GM23338 (cell line): ENCODE results near the gene PLA2G4B. TPM values are rescaled to one million over a fixed set of nuclear protein-coding genes. Genes with fewer than 3 reads are reported as not detected.

ENCODE experiments used
- ATAC-seq: fragments of 200-7000 bp; cut with Tn5 transposase; 3 replicates; pipeline ENCODE4 v1.9.1; 2020
- DNase-seq: peaks from one replicate; pipeline ENCODE4 v3.0.0-alpha.2; 2015; ENCODE audit warnings: low spot score
- H2AFZ ChIP-seq: fragments of 200-600 bp; sonication (generic); 2 replicates; pipeline ENCODE4 v1.8.0; 2016; ENCODE audit warnings: antibody characterized with exemption, mild to moderate bottlenecking, moderate library complexity
- H3F3A ChIP-seq: fragments of 200-600 bp; sonication (generic); replicated peaks from 2 replicates; pipeline ENCODE4 v1.8.0; 2017; ENCODE audit warnings: antibody characterized with exemption, mixed run types, low read depth
- H3K27ac ChIP-seq: fragments of 200-600 bp; sonication (generic); 2 replicates; pipeline ENCODE4 v1.6.1; 2016; ENCODE audit warnings: low read depth
- H3K27me3 ChIP-seq: fragments of 200-600 bp; sonication (generic); 2 replicates; pipeline ENCODE4 v1.8.0; 2016; ENCODE audit warnings: mild to moderate bottlenecking, mixed run types, moderate library complexity; ENCODE audit not compliant: insufficient read depth
- H3K36me3 ChIP-seq: fragments of 200-600 bp; sonication (generic); 2 replicates; pipeline ENCODE4 v1.8.0; 2016; ENCODE audit warnings: mild to moderate bottlenecking; ENCODE audit not compliant: insufficient read depth
- H3K4me1 ChIP-seq: fragments of 200-600 bp; sonication (generic); 2 replicates; pipeline ENCODE4 v1.8.0; 2016; ENCODE audit warnings: mild to moderate bottlenecking, moderate library complexity; ENCODE audit not compliant: insufficient read depth
- H3K4me2 ChIP-seq: fragments of 200-600 bp; sonication (generic); 2 replicates; pipeline ENCODE4 v1.7.1; 2017; ENCODE audit warnings: mixed run types
- H3K4me3 ChIP-seq: fragments of 200-600 bp; sonication (generic); 2 replicates; pipeline ENCODE4 v1.6.1; 2016; ENCODE audit warnings: mixed run types
- H3K79me2 ChIP-seq: fragments of 200-600 bp; sonication (generic); replicated peaks from 2 replicates; pipeline ENCODE4 v1.8.0; 2017; ENCODE audit warnings: mild to moderate bottlenecking; ENCODE audit not compliant: insufficient read depth
- H3K9me2 ChIP-seq: fragments of 200-600 bp; sonication (generic); 2 replicates; pipeline ENCODE4 v1.8.0; 2017; ENCODE audit not compliant: insufficient read depth
- H4K20me1 ChIP-seq: fragments of 200-600 bp; sonication (generic); replicated peaks from 2 replicates; pipeline ENCODE4 v1.8.0; 2017; ENCODE audit warnings: mild to moderate bottlenecking; ENCODE audit not compliant: insufficient read depth
- H3K27ac Mint-ChIP-seq: 2 replicates; pipeline ENCODE4 v1.8.0; 2020; ENCODE audit warnings: inconsistent platforms, mild to moderate bottlenecking, moderate library complexity, mixed read lengths
- H3K27me3 Mint-ChIP-seq: 3 replicates; pipeline ENCODE4 v1.8.0; 2022; ENCODE audit warnings: low read depth, mild to moderate bottlenecking, moderate library complexity, mixed read lengths, inconsistent platforms; ENCODE audit not compliant: insufficient read depth, poor library complexity
- H3K36me3 Mint-ChIP-seq: 3 replicates; pipeline ENCODE4 v1.8.0; 2021; ENCODE audit warnings: low read depth, mild to moderate bottlenecking, inconsistent platforms, moderate library complexity, mixed read lengths
- H3K4me1 Mint-ChIP-seq: 3 replicates; pipeline ENCODE4 v1.8.0; 2020; ENCODE audit warnings: mild to moderate bottlenecking, inconsistent platforms, mixed read lengths
- H3K4me3 Mint-ChIP-seq: 3 replicates; pipeline ENCODE4 v1.8.0; 2021; ENCODE audit warnings: moderate library complexity, mild to moderate bottlenecking, inconsistent platforms, mixed read lengths
- H3K9me3 Mint-ChIP-seq: 3 replicates; pipeline ENCODE4 v1.8.0; 2020; ENCODE audit warnings: moderate library complexity, mild to moderate bottlenecking, inconsistent platforms, mixed read lengths
- CREB1 ChIP-seq: fragments of 250-450 bp; sonication (Bioruptor Pico); IDR thresholded peaks from 2 replicates; pipeline ENCODE4 v1.5.0; 2020; ENCODE audit warnings: low read depth, mild to moderate bottlenecking, moderate library complexity
- EZH2 ChIP-seq: fragments of 200-600 bp; sonication (generic); IDR thresholded peaks from one replicate; pipeline ENCODE4 v1.8.0; 2017; ENCODE audit warnings: antibody characterized with exemption, mild to moderate bottlenecking, low read depth; ENCODE audit not compliant: unreplicated experiment
- EZH2phosphoT487 ChIP-seq: fragments of 200-600 bp; sonication (generic); IDR thresholded peaks from one replicate; pipeline ENCODE4 v1.8.1; 2018; ENCODE audit warnings: antibody characterized with exemption; ENCODE audit not compliant: unreplicated experiment
- JUNB ChIP-seq: IDR thresholded peaks from one replicate; pipeline ENCODE4 v1.6.1; 2016; ENCODE audit warnings: antibody characterized with exemption; ENCODE audit not compliant: unreplicated experiment
- NANOG ChIP-seq: IDR thresholded peaks from 2 replicates; pipeline ENCODE4 v1.6.1; 2016; ENCODE audit warnings: antibody characterized with exemption, borderline replicate concordance
- POLR2AphosphoS5 ChIP-seq: IDR thresholded peaks from 2 replicates; pipeline ENCODE4 v1.6.1; 2016; ENCODE audit warnings: antibody characterized with exemption, low read depth
- STAT1 ChIP-seq: IDR thresholded peaks from one replicate; pipeline ENCODE4 v1.6.1; 2016; ENCODE audit warnings: antibody characterized with exemption; ENCODE audit not compliant: unreplicated experiment
- ZNF114 ChIP-seq: fragments of 250-450 bp; sonication (Bioruptor Pico); IDR thresholded peaks from 2 replicates; pipeline ENCODE4 v1.5.0; 2020; ENCODE audit warnings: mild to moderate bottlenecking, moderate library complexity
- ZNF331 ChIP-seq: fragments of 250-450 bp; sonication (Bioruptor Pico); IDR thresholded peaks from 2 replicates; pipeline ENCODE4 v1.5.0; 2020; ENCODE audit warnings: low read depth, mild to moderate bottlenecking, moderate library complexity
- polyA plus RNA-seq: library from polyadenylated mRNA; unstranded; fragments of >200 nt; fragmentation: Nextera tagmentation; extraction: Ambion mirVana; gene quantifications from 2 replicates; pipeline ENCODE4 v1.2.1, GENCODE V29; 2016
- total RNA-seq: library from RNA; depleted of rRNA; stranded (reverse); fragments of >200 nt; shearing (Covaris generic); gene quantifications from 2 replicates; pipeline ENCODE4 v1.2.3, GENCODE V29; 2014
- TF ChIP-seq, protein P1 (sequence below): IDR thresholded peaks from one replicate; pipeline ENCODE4 v1.6.1; 2018; ENCODE audit warnings: antibody characterized with exemption; ENCODE audit not compliant: unreplicated experiment
- TF ChIP-seq, protein P2 (sequence below): IDR thresholded peaks from 2 replicates; pipeline ENCODE4 v1.6.1; 2016; ENCODE audit warnings: antibody characterized with exemption
- TF ChIP-seq, protein P3 (sequence below), 2 experiments: fragments of 200-600 bp in 1 of 2; sonication (generic) in 1 of 2; conservative IDR thresholded peaks; 2 replicates each; pipeline versions ENCODE4 v1.5.1 to v1.6.1; 2016 to 2017; ENCODE audit warnings: antibody characterized with exemption in 2 of 2, low read depth in 2 of 2, mild to moderate bottlenecking in 2 of 2, moderate library complexity in 1 of 2
- TF ChIP-seq, protein P4 (sequence below): fragments of 250-450 bp; sonication (Bioruptor Pico); IDR thresholded peaks from 2 replicates; pipeline ENCODE4 v1.5.0; 2020; ENCODE audit warnings: mild to moderate bottlenecking, moderate library complexity

PLA2G4B gene
- total and polyA plus RNA-seq, 2 experiments from 2014 or later, result 4.4 to 9.6 TPM

DNA sequence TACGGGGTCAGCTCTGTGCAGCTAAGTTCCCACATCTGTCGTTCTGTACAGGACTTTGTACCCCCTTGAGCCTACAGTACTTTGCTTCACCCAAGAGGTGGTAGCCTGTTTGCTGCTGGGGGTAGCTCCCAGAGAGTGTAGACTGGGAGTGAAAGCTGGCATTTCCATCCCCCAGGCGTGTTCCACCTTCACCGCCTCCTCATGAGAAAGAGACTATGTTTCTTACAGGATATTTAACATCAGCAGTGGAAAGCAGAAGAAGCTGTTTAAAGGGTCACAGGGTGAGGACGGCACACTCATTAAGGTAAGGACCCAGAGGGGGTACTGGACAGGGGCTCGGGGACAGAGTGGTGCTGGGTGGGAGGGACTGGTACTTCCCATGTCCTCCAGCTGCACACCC lies 20.9 kb upstream of the PLA2G4B start:
- H3K4me3 Mint-ChIP-seq, result no peak overlapping the region
- DNase-seq (no peak), ATAC-seq (no peak)
- Histone ChIP-seq H3K27me3 (no peaks in the 10 kb centered on the region), H2AFZ (no peak overlapping the region), H3K36me3 (no peaks in the 10 kb centered on the region), H3K4me3 (no peak overlapping the region), H3F3A (no peaks in the 10 kb centered on the region), H3K9me2 (no peaks in the 10 kb centered on the region), H3K27ac (no peak overlapping the region), H3K4me2 (no peak overlapping the region), H3K79me2 (no peaks in the 10 kb centered on the region), H3K4me1 (no peaks in the 10 kb centered on the region), H4K20me1 (no peaks in the 10 kb centered on the region)
- no peaks in the 10 kb centered on the region for H3K4me1 Mint-ChIP-seq
- peaks cover under 1% of the 10 kb centered on the region for H3K27me3 Mint-ChIP-seq
- no peak for TF ChIP-seq ZNF114 (CRISPR knock-in tag)
- no peak for TF ChIP-seq NANOG
- TF ChIP-seq, protein P1, sequence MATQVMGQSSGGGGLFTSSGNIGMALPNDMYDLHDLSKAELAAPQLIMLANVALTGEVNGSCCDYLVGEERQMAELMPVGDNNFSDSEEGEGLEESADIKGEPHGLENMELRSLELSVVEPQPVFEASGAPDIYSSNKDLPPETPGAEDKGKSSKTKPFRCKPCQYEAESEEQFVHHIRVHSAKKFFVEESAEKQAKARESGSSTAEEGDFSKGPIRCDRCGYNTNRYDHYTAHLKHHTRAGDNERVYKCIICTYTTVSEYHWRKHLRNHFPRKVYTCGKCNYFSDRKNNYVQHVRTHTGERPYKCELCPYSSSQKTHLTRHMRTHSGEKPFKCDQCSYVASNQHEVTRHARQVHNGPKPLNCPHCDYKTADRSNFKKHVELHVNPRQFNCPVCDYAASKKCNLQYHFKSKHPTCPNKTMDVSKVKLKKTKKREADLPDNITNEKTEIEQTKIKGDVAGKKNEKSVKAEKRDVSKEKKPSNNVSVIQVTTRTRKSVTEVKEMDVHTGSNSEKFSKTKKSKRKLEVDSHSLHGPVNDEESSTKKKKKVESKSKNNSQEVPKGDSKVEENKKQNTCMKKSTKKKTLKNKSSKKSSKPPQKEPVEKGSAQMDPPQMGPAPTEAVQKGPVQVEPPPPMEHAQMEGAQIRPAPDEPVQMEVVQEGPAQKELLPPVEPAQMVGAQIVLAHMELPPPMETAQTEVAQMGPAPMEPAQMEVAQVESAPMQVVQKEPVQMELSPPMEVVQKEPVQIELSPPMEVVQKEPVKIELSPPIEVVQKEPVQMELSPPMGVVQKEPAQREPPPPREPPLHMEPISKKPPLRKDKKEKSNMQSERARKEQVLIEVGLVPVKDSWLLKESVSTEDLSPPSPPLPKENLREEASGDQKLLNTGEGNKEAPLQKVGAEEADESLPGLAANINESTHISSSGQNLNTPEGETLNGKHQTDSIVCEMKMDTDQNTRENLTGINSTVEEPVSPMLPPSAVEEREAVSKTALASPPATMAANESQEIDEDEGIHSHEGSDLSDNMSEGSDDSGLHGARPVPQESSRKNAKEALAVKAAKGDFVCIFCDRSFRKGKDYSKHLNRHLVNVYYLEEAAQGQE, result no peak
- no peak for TF ChIP-seq EZH2
- no peak for TF ChIP-seq CREB1 (CRISPR knock-in tag)
- TF ChIP-seq POLR2AphosphoS5, result no peak
- no peak for TF ChIP-seq JUNB
- TF ChIP-seq ZNF331 (CRISPR knock-in tag), result no peak
- TF ChIP-seq, protein P2, sequence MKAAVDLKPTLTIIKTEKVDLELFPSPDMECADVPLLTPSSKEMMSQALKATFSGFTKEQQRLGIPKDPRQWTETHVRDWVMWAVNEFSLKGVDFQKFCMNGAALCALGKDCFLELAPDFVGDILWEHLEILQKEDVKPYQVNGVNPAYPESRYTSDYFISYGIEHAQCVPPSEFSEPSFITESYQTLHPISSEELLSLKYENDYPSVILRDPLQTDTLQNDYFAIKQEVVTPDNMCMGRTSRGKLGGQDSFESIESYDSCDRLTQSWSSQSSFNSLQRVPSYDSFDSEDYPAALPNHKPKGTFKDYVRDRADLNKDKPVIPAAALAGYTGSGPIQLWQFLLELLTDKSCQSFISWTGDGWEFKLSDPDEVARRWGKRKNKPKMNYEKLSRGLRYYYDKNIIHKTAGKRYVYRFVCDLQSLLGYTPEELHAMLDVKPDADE, result no peak
- no peak for TF ChIP-seq STAT1
- no peak for TF ChIP-seq EZH2phosphoT487
- TF ChIP-seq, protein P3, sequence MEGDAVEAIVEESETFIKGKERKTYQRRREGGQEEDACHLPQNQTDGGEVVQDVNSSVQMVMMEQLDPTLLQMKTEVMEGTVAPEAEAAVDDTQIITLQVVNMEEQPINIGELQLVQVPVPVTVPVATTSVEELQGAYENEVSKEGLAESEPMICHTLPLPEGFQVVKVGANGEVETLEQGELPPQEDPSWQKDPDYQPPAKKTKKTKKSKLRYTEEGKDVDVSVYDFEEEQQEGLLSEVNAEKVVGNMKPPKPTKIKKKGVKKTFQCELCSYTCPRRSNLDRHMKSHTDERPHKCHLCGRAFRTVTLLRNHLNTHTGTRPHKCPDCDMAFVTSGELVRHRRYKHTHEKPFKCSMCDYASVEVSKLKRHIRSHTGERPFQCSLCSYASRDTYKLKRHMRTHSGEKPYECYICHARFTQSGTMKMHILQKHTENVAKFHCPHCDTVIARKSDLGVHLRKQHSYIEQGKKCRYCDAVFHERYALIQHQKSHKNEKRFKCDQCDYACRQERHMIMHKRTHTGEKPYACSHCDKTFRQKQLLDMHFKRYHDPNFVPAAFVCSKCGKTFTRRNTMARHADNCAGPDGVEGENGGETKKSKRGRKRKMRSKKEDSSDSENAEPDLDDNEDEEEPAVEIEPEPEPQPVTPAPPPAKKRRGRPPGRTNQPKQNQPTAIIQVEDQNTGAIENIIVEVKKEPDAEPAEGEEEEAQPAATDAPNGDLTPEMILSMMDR (conservative IDR thresholded peaks at IDR 0.05; ENCODE audit: low read depth in 2 of 2), result no peak
- TF ChIP-seq, protein P4, sequence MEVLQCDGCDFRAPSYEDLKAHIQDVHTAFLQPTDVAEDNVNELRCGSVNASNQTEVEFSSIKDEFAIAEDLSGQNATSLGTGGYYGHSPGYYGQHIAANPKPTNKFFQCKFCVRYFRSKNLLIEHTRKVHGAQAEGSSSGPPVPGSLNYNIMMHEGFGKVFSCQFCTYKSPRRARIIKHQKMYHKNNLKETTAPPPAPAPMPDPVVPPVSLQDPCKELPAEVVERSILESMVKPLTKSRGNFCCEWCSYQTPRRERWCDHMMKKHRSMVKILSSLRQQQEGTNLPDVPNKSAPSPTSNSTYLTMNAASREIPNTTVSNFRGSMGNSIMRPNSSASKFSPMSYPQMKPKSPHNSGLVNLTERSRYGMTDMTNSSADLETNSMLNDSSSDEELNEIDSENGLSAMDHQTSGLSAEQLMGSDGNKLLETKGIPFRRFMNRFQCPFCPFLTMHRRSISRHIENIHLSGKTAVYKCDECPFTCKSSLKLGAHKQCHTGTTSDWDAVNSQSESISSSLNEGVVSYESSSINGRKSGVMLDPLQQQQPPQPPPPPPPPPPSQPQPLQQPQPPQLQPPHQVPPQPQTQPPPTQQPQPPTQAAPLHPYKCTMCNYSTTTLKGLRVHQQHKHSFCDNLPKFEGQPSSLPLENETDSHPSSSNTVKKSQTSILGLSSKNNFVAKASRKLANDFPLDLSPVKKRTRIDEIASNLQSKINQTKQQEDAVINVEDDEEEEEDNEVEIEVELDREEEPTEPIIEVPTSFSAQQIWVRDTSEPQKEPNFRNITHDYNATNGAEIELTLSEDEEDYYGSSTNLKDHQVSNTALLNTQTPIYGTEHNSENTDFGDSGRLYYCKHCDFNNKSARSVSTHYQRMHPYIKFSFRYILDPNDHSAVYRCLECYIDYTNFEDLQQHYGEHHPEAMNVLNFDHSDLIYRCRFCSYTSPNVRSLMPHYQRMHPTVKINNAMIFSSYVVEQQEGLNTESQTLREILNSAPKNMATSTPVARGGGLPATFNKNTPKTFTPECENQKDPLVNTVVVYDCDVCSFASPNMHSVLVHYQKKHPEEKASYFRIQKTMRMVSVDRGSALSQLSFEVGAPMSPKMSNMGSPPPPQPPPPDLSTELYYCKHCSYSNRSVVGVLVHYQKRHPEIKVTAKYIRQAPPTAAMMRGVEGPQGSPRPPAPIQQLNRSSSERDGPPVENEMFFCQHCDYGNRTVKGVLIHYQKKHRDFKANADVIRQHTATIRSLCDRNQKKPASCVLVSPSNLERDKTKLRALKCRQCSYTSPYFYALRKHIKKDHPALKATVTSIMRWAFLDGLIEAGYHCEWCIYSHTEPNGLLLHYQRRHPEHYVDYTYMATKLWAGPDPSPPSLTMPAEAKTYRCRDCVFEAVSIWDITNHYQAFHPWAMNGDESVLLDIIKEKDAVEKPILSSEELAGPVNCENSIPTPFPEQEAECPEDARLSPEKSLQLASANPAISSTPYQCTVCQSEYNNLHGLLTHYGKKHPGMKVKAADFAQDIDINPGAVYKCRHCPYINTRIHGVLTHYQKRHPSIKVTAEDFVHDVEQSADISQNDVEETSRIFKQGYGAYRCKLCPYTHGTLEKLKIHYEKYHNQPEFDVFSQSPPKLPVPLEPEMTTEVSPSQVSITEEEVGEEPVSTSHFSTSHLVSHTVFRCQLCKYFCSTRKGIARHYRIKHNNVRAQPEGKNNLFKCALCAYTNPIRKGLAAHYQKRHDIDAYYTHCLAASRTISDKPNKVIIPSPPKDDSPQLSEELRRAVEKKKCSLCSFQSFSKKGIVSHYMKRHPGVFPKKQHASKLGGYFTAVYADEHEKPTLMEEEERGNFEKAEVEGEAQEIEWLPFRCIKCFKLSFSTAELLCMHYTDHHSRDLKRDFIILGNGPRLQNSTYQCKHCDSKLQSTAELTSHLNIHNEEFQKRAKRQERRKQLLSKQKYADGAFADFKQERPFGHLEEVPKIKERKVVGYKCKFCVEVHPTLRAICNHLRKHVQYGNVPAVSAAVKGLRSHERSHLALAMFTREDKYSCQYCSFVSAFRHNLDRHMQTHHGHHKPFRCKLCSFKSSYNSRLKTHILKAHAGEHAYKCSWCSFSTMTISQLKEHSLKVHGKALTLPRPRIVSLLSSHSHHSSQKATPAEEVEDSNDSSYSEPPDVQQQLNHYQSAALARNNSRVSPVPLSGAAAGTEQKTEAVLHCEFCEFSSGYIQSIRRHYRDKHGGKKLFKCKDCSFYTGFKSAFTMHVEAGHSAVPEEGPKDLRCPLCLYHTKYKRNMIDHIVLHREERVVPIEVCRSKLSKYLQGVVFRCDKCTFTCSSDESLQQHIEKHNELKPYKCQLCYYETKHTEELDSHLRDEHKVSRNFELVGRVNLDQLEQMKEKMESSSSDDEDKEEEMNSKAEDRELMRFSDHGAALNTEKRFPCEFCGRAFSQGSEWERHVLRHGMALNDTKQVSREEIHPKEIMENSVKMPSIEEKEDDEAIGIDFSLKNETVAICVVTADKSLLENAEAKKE, result no peak
- no peaks in the 10 kb centered on the region for H3K9me3 Mint-ChIP-seq
- no peaks in the 10 kb centered on the region; the same call in 2 of the 3 replicates for H3K36me3 Mint-ChIP-seq
- no peak overlapping the region for H3K27ac Mint-ChIP-seq
